BLaER1 (cell line): ENCODE results near the gene SPTBN1.

Experiments used
- H3K27ac ChIP-seq: shearing (Covaris generic); formaldehyde crosslinking; 2 replicates; pipeline ENCODE4 v1.8.1; 2022
- H3K27me3 ChIP-seq: shearing (Covaris generic); formaldehyde crosslinking; 2 replicates; pipeline ENCODE4 v1.8.1; 2022
- H3K36me3 ChIP-seq: shearing (Covaris generic); formaldehyde crosslinking; 2 replicates; pipeline ENCODE4 v1.8.1; 2022
- H3K4me1 ChIP-seq: shearing (Covaris generic); formaldehyde crosslinking; 2 replicates; pipeline ENCODE4 v1.8.1; 2022
- H3K4me2 ChIP-seq: shearing (Covaris generic); formaldehyde crosslinking; 2 replicates; pipeline ENCODE4 v1.8.1; 2022
- H3K4me3 ChIP-seq: shearing (Covaris generic); formaldehyde crosslinking; 2 replicates; pipeline ENCODE4 v1.8.1; 2022
- H3K9ac ChIP-seq: shearing (Covaris generic); formaldehyde crosslinking; 2 replicates; pipeline ENCODE4 v1.8.1; 2022
- H3K9me3 ChIP-seq: shearing (Covaris generic); formaldehyde crosslinking; 2 replicates; pipeline ENCODE4 v1.8.1; 2022
- H4K20me1 ChIP-seq: shearing (Covaris generic); formaldehyde crosslinking; 2 replicates; pipeline ENCODE4 v1.8.1; 2022
- Cebpa-rat ChIP-seq: shearing (Covaris generic); IDR thresholded peaks from 2 replicates; pipeline ENCODE4 v1.8.1; 2022

Gene SPTBN1

GRCh38 chr2:54446625-54447024 is 9.5 kb upstream of the SPTBN1 start:
- TF ChIP-seq Cebpa-rat: no peak
- Histone ChIP-seq H3K4me3 (no peak overlapping the region), H3K4me1 (no peaks in the 10 kb centered on the region), H3K36me3 (no peaks in the 10 kb centered on the region), H4K20me1 (no peaks in the 10 kb centered on the region), H3K4me2 (no peak overlapping the region), H3K9me3 (no peaks in the 10 kb centered on the region), H3K9ac (no peak overlapping the region), H3K27me3 (no peaks in the 10 kb centered on the region), H3K27ac (no peak overlapping the region)

DNA sequence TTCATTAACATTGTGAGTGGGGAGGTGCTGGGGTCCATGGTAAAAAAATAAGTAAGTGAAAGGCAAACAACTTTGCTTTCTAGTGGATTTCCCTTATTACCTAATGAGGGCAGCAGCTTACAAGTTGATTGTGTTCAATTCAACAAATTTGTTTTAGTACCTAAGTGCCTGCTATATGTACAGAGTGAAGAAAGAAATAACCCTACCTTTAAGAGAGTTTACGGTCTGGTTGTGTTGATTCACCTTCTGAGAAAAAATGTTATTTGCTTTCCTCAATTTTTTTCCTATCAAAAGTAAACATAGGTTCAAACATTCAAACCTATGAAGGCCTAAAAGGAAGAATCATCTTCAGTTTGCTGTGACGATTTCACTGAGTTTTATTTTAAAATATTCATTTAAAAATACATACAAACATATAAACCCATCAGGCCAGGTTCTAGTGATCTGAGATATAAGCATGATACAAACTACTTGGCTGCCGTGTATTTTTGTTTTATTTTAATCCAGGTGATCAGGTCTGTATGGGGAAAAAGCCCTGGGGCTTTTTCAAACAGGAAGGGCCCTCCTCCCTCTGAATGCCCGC is 1.5 kb upstream of the SPTBN1 start:
- no peak for TF ChIP-seq Cebpa-rat
- no peak overlapping the region; the same call in 1 of the 2 replicates for H3K4me2 ChIP-seq
- H3K36me3 ChIP-seq: no peaks in the 10 kb centered on the region
- H3K27ac ChIP-seq: no peak overlapping the region
- peaks cover 21% of the 10 kb centered on the region for H3K4me1 ChIP-seq
- H4K20me1 ChIP-seq: peaks cover 24% of the 10 kb centered on the region
- H3K4me3 ChIP-seq: no peak overlapping the region
- H3K9ac ChIP-seq: no peak overlapping the region
- no peaks in the 10 kb centered on the region for H3K9me3 ChIP-seq
- peaks cover 61% of the 10 kb centered on the region for H3K27me3 ChIP-seq

DNA sequence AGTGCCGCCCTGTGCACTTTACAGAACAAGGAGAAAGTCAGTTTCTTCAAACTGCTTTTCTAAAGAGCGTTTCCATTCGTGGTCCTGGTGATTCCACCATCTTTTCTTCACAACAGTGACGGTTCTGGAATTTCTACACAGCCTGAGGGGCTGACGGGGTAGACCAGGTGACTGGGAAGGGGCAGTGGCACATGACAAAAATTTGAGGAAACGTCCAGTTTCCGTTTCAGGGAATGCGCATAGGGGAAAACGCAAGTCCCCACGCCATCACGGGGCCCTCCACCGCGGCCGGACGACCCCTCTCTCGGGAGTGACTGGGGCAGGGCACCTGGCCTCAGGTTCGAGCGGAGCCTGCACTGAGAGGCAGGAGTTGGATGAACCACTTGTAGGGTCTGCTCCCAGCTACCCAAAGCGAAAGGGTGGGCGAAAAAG is 980 bp upstream of the SPTBN1 start:
- H3K4me2 ChIP-seq: peak overlapping the region; percentile 97
- H3K9me3 ChIP-seq: no peaks in the 10 kb centered on the region
- peaks cover 21% of the 10 kb centered on the region for H3K4me1 ChIP-seq
- peaks cover 24% of the 10 kb centered on the region for H4K20me1 ChIP-seq
- no peak for TF ChIP-seq Cebpa-rat
- H3K27ac ChIP-seq: no peak overlapping the region
- peak overlapping the region; percentile 74; the same call in 1 of the 2 replicates for H3K4me3 ChIP-seq
- peaks cover 66% of the 10 kb centered on the region for H3K27me3 ChIP-seq
- H3K9ac ChIP-seq: no peak overlapping the region
- H3K36me3 ChIP-seq: no peaks in the 10 kb centered on the region

- peak overlapping the region; percentile 74 for H3K4me3 ChIP-seq
- 0 out of 2 replicates have a peak overlapping the region, but pooled peaks have one; percentile 38 for H3K9ac ChIP-seq
- peak overlapping the region; percentile 97 for H3K4me2 ChIP-seq
- H3K4me1 ChIP-seq: peaks cover 21% of the 10 kb centered on the region
- no peaks in the 10 kb centered on the region for H3K36me3 ChIP-seq
- no peak overlapping the region for H3K27ac ChIP-seq
- H3K9me3 ChIP-seq: no peaks in the 10 kb centered on the region
- H4K20me1 ChIP-seq: peaks cover 24% of the 10 kb centered on the region
- H3K27me3 ChIP-seq: peaks cover 73% of the 10 kb centered on the region
- TF ChIP-seq Cebpa-rat: no peak
These were observed 160 bp downstream of the SPTBN1 start for GRCh38 chr2:54456362-54456611.

DNA sequence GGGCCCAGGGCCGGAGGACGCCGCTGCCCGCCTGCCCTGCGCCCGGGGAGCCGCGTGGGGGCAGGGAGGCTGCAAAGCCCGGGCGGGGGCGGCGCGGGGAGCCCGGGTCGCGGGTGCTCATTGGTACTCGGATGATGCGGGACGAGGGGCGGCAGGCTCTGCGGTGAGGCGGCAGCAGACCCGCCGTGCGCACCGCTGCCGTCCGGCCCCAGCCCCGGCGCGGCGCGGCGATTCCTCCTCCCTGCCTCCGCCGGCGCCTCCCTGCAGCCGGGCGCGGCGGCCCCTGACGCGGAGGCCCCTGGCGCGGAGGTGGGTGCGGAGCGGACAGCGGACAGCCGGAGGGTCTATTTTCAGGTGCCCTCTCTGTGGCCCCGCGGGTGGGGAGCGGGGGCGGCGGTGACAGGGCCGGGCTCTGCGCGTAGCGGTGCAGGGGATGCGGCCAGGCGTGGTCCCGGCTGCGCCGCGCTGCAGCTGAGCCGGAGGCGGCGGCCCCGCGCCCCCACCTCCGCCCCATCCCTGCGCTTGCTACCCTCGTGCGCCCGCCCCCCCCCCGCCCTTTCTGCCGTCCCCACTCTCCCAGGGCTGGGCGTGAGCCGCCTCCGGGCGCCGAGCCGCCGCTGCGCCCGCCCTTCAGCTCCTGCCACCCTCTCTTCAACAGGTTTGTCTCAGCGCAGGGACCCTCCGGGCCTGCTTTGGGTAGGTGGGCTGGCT is 640 bp downstream of the SPTBN1 start:
- Histone ChIP-seq H3K36me3 (no peaks in the 10 kb centered on the region), H3K4me1 (peaks cover 21% of the 10 kb centered on the region), H3K27me3 (peaks cover 73% of the 10 kb centered on the region), H3K4me2 (peak overlapping the region; percentile 97), H3K27ac (no peak overlapping the region), H4K20me1 (peaks cover 24% of the 10 kb centered on the region), H3K9ac (peak overlapping the region; percentile 38; the same call in 1 of the 2 replicates), H3K9me3 (no peaks in the 10 kb centered on the region), H3K4me3 (peak overlapping the region; percentile 74)
- no peak for TF ChIP-seq Cebpa-rat

- Histone ChIP-seq H4K20me1 (peaks cover 24% of the 10 kb centered on the region), H3K9me3 (no peaks in the 10 kb centered on the region), H3K27me3 (peaks cover 73% of the 10 kb centered on the region), H3K4me1 (peaks cover 21% of the 10 kb centered on the region), H3K36me3 (no peaks in the 10 kb centered on the region), H3K4me3 (peak overlapping the region; percentile 74), H3K27ac (no peak overlapping the region), H3K9ac (no peak overlapping the region; the same call in 1 of the 2 replicates), H3K4me2 (peak overlapping the region; percentile 97)
- TF ChIP-seq Cebpa-rat: no peak
These were observed 1.3 kb downstream of the SPTBN1 start for GRCh38 chr2:54457323-54458023.

DNA sequence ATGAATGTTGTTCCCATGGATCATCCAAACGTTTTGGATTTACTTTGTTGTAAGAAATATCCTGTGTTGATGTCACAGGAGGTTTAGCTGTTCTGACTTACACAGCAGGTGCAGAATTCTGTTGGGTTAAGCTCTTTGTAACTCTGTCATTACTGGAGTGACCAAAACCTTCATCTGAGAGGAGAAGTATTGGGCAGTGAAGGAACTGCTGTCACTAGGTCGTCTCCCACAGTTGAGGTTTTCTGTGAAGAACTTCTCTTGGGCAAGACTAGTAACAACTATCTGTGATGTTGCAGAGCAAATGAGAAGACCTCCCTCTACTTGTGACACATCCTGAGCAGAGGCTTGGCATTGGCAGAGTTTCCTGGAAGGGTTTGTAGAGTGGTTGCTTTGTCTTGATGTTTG is 2.9 kb downstream of the SPTBN1 start:
- no peaks in the 10 kb centered on the region for H3K9me3 ChIP-seq
- peaks cover 24% of the 10 kb centered on the region for H4K20me1 ChIP-seq
- H3K4me2 ChIP-seq: no peak overlapping the region
- H3K4me3 ChIP-seq: no peak overlapping the region
- no peak overlapping the region for H3K27ac ChIP-seq
- no peak for TF ChIP-seq Cebpa-rat
- H3K27me3 ChIP-seq: peaks cover 66% of the 10 kb centered on the region
- peaks cover 21% of the 10 kb centered on the region for H3K4me1 ChIP-seq
- no peaks in the 10 kb centered on the region for H3K36me3 ChIP-seq
- no peak overlapping the region for H3K9ac ChIP-seq

DNA sequence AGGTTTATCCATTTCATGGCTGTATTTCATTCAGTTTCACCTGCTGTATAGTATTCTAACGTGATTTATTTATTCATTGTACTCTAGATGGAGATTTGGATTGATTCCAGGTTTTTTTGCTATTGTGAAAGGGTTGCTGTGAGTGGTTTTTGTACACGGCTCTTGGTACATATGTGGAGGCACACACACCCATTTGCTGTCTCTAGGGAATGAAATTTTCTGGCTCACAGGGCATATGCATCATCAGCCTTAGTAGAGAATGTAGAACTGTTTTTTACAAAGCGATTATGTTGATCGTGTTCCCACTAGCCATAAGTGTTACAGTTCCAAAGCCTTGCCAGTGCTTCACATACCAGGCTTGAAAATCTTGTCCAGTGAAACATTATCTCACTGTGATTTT is 5.1 kb downstream of the SPTBN1 start:
- H4K20me1 ChIP-seq: peaks cover 9% of the 10 kb centered on the region
- no peak overlapping the region for H3K9ac ChIP-seq
- no peak overlapping the region for H3K4me3 ChIP-seq
- H3K36me3 ChIP-seq: no peaks in the 10 kb centered on the region
- no peak overlapping the region for H3K4me2 ChIP-seq
- no peak overlapping the region for H3K27ac ChIP-seq
- no peak for TF ChIP-seq Cebpa-rat
- no peaks in the 10 kb centered on the region for H3K9me3 ChIP-seq
- H3K27me3 ChIP-seq: peaks cover 45% of the 10 kb centered on the region
- peaks cover 12% of the 10 kb centered on the region for H3K4me1 ChIP-seq

GRCh38 chr2:54464341-54464740 is 8.2 kb downstream of the SPTBN1 start:
- Histone ChIP-seq H3K36me3 (no peaks in the 10 kb centered on the region), H3K4me1 (peaks cover 9% of the 10 kb centered on the region), H3K27me3 (peaks cover 15% of the 10 kb centered on the region), H3K9me3 (no peaks in the 10 kb centered on the region), H4K20me1 (no peaks in the 10 kb centered on the region), H3K27ac (no peak overlapping the region), H3K9ac (no peak overlapping the region), H3K4me3 (no peak overlapping the region), H3K4me2 (no peak overlapping the region)
- TF ChIP-seq Cebpa-rat: no peak

- H3K36me3 ChIP-seq: no peaks in the 10 kb centered on the region
- H3K9ac ChIP-seq: no peak overlapping the region
- H3K4me1 ChIP-seq: peaks cover 17% of the 10 kb centered on the region
- H3K9me3 ChIP-seq: no peaks in the 10 kb centered on the region
- no peak overlapping the region for H3K4me2 ChIP-seq
- no peaks in the 10 kb centered on the region for H4K20me1 ChIP-seq
- TF ChIP-seq Cebpa-rat: no peak
- H3K4me3 ChIP-seq: no peak overlapping the region
- H3K27ac ChIP-seq: no peak overlapping the region
- H3K27me3 ChIP-seq: peaks cover 7% of the 10 kb centered on the region; the same call in 1 of the 2 replicates
These were observed 9.0 kb downstream of the SPTBN1 start for GRCh38 chr2:54465143-54465542.
